COLO668 (cell line): Measurements from ENCODE around the gene APOL3.
"Not testable (repeated sequence)": the region's sequence is repeated elsewhere in the genome, so short reads cannot be mapped to it uniquely, and the experiment has no call there.

ENCODE experiments used
- DNase-seq: peaks from one replicate; lab custom pipeline; 2025; ENCODE audit not compliant: unreplicated experiment; lab: John Stamatoyannopoulos, UW

Gene APOL3

DNA sequence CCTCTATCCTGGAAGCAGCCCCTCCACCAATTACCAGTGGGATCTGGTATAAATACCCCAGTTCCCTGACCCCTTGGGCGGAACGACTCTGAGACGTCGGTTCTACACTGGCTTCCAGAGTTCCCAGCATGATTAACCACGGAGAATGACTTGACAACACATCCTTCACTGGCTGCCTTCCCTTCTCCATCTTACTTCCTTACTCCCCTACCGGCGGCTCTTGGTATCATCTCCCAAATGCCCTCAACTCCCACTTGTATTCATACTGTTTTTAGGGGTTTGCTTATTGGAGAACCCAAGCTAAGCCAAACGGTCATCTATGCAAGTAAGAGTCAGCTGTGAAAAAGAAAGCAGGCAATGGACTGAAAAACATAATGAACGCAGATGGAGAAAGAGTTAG lies 56.1 kb downstream of the APOL3 start:
- no peak for DNase-seq

GRCh38 chr22:36103891-36104290 lies 56.7 kb downstream of the APOL3 start:
- DNase-seq = no peak

DNA sequence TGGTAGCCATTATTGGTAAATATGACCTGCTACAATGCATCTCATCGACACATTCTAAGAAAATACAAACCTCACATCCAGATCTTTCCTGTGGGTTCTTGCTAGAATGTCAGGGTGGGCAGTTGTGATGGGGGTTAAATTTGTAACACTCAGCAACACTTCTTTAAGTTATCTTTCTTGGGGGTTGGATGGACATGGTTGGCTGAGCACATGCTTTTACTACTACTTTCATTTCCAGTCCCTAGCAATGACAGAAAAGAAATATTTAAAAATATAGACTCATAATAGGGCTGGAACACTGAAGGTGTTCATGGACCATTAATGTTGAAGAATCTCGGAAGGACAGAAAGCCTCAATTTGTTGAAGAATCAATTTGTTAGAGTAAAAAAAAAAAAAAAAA lies 57.6 kb downstream of the APOL3 start:
- DNase-seq = no peak

DNA sequence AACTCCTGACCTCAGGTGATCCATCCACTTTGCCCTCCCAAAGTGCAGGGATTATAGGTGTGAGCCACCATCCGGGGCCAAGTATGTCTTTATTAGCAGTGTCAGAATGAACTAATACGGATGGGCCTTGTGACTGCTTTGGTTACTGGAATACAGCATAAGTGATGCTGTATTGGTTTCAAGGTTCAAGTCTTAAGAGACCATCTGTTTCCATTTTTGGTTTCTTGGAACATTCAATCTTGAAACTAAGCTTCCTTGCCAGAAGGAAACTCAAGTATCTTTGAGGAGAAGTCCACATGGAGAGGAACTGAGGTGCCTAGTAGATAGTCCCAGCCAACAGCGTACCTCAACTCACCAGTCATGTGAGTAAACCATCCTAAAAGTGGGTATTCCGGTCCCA lies 58.8 kb downstream of the APOL3 start:
- DNase-seq = no peak

DNA sequence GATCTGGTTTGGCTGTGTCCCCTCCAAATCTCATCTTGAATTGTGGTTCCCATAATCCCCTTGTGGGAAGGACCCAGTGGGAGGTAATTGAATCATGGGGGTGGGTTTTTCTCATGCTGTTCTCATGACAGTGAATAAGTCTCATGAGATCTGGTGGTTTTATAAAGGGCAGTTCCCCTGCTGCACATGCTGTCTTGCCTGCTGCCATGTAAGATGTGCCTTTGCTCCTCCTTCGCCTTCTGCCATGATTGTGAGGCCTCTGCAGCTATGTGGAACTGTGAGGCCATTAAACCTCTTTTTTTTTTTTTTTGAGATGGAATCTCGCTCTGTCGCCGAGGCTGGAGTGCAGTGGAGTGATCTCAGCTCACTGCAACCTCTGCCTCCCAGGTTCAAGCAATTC lies 59.6 kb downstream of the APOL3 start:
- DNase-seq = not testable (repeated sequence)

- DNase-seq = no peak
Measured at GRCh38 chr22:36100134-36100824, 60.3 kb downstream of the APOL3 start.

- not testable (repeated sequence) for DNase-seq
Measured at GRCh38 chr22:36099561-36099960, 61.0 kb downstream of the APOL3 start.

DNA sequence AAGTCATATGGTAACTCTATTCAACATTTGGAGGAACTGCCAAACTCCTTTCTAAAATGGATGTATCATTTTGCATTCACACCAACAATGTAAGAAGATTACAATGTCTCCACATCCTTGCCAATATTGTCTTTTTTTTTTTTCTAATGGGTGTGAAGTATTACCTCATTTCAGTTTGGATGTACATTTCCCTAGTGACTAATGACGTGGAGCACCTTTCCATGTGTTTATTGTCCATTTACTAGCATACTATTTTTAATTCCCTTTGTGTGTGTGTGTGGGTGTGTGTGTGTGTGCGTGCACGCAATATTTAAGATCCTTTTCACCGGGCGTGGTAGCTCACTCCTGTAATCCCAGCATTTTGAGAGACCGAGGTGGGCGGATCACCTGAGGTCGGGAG lies 62.7 kb downstream of the APOL3 start:
- no peak for DNase-seq

DNA sequence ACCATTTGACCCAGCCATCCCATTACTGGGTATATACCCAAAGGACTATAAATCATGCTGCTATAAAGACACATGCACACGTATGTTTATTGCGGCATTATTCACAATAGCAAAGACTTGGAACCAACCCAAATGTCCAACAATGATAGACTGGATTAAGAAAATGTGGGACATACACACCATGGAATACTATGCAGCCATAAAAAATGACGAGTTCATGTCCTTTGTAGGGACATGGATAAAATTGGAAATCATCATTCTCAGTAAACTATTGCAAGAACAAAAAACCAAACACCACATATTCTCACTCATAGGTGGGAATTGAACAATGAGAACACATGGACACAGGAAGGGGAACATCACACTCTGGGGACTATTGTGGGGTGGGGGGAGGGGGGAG lies 69.8 kb downstream of the APOL3 start:
- DNase-seq = not testable (repeated sequence)
